A549 treated with dexamethasone at 1 μM for 4 hours (cell line): Measurements from ENCODE around the gene LOXHD1. TPM values are rescaled to one million over a fixed set of nuclear protein-coding genes. Genes with fewer than 3 reads are reported as not detected.

ENCODE experiments used
- total RNA-seq: library from RNA; stranded (reverse); fragments of 200-300 nt; extraction: Qiagen RNA extraction; gene quantifications from 5 replicates; pipeline ENCODE4 v1.2.3, GENCODE V29; 2022

LOXHD1 gene, protein sequence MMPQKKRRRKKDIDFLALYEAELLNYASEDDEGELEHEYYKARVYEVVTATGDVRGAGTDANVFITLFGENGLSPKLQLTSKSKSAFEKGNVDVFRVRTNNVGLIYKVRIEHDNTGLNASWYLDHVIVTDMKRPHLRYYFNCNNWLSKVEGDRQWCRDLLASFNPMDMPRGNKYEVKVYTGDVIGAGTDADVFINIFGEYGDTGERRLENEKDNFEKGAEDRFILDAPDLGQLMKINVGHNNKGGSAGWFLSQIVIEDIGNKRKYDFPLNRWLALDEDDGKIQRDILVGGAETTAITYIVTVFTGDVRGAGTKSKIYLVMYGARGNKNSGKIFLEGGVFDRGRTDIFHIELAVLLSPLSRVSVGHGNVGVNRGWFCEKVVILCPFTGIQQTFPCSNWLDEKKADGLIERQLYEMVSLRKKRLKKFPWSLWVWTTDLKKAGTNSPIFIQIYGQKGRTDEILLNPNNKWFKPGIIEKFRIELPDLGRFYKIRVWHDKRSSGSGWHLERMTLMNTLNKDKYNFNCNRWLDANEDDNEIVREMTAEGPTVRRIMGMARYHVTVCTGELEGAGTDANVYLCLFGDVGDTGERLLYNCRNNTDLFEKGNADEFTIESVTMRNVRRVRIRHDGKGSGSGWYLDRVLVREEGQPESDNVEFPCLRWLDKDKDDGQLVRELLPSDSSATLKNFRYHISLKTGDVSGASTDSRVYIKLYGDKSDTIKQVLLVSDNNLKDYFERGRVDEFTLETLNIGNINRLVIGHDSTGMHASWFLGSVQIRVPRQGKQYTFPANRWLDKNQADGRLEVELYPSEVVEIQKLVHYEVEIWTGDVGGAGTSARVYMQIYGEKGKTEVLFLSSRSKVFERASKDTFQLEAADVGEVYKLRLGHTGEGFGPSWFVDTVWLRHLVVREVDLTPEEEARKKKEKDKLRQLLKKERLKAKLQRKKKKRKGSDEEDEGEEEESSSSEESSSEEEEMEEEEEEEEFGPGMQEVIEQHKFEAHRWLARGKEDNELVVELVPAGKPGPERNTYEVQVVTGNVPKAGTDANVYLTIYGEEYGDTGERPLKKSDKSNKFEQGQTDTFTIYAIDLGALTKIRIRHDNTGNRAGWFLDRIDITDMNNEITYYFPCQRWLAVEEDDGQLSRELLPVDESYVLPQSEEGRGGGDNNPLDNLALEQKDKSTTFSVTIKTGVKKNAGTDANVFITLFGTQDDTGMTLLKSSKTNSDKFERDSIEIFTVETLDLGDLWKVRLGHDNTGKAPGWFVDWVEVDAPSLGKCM (N-terminal part only)
- total RNA-seq, result not detected in 5 replicates

DNA sequence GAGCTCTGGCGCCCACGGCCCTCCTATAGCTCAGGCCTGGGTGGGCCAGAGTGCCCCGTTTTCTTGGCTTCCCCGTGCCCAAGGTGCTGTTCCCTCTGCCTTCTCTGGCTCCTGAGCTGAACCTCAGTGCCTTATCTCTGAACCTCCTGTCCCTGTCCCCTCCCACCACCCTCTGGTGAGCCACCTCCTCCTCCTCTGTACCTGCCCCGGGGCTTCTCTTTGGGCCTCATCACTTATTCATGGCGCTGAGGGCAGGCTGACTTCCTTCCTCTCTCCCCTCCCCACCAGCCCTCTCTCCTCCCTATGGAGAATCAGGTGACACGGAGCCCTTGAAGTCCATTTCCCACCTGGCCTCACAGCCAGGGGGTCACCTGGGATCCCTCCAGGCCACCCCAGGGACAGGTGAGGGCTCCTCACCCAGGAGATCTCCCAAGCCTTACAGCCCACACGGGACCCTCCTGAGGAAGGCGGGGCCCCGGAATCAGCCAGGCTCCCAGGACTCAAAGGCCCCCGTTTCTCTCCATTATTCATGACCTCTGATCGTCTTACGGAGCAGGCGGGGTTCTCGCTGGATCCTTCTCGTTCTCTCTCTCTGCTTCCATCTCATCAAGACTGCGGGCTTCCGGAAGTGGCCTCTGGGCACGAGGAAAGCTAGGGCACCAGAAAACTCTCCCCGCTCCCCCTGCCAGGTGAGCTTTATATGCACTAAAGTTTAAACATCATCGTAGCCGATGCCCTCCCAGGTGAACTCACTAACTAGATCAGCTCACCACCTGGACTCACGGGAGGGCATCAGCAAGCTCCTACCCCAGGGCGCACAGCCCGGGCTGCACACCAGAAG, at the start of gene LOXHD1:
Gene LOXHD1 (minus strand): TSS at position 106 of the 841 bp plus-strand sequence. CDS start 187 bp downstream, outside the sequence.

Other genes starting within 250 kb of the LOXHD1 start
- gene ST8SIA5, start 99.8 kb upstream of the LOXHD1 start, total RNA-seq, result 0.02 TPM in 2 of 5 replicates, not detected in the others